Loucy (cell line): ENCODE measurements around the gene GAL3ST2.

Source experiments
- CTCF ChIP-seq: fragments of 200-600 bp; sonication (generic); conservative IDR thresholded peaks from 2 replicates; pipeline ENCODE4 v1.5.1; 2014; ENCODE audit warnings: mild to moderate bottlenecking, antibody characterized with exemption, low read length
- EZH2phosphoT487 ChIP-seq: fragments of 200-600 bp; IDR thresholded peaks from 2 replicates; pipeline ENCODE4 v1.6.1; 2018; ENCODE audit warnings: antibody characterized with exemption, mild to moderate bottlenecking, moderate library complexity, borderline replicate concordance

GRCh38 chr2:241850544-241851324, 74.1 kb downstream of the GAL3ST2 start:
- TF ChIP-seq CTCF (no peak), EZH2phosphoT487 (no peak)
